PC-3 (cell line): ENCODE data around the gene UNC13D.
A peak's percentile ranks its signal among the peaks of the same experiment; 100 is the strongest.

Experiments
- EZH2 ChIP-seq: fragments of 300-600 bp; sonication (generic); IDR thresholded peaks from one replicate; pipeline ENCODE4 v1.6.1; 2017; ENCODE audit warnings: antibody characterized with exemption, mild to moderate bottlenecking, low read length; ENCODE audit not compliant: unreplicated experiment
- EZH2phosphoT487 ChIP-seq: fragments of 300-600 bp; sonication (generic); IDR thresholded peaks from 2 replicates; pipeline ENCODE4 v1.6.1; 2018; ENCODE audit warnings: mild to moderate bottlenecking, antibody characterized with exemption, low read length, borderline replicate concordance
- TF ChIP-seq, protein P1 (sequence below): fragments of 300-600 bp; sonication (generic); conservative IDR thresholded peaks from 2 replicates; pipeline ENCODE4 v1.5.1; 2017; ENCODE audit warnings: antibody characterized with exemption, low read depth, mild to moderate bottlenecking, low read length

DNA sequence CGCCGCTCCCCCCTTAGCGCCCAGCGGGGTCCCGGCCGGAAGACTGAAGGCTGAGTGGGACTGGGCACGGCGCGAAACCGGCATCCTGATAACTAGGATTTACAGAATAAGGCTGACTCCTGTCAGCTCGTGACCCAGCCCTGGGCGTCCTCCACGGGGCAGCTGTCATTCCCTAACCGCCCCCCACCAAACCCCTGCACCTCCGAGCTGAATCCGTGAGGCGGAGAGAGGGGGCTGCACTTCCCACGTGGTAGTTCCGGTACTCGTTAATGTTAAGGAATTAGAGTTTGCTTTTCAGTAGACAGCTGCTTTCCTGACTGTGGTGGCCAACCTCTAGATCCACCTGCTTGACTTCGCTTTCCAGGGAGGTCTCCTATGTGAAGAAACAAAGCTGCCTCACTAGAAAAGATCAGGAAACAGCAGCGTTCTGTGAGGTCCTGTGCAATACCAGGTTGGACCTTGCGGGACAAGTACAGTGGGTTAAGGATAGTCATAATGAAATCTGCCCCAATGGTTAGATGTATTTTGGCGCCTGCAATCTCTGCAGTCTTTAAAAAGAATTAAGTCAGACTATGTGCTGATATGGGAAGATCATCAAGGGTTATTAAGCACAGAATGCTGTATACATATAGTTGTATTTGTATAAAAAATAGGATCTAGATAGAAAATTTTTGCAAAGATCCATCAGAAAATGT, 12.0 kb upstream of the UNC13D start:
- TF ChIP-seq EZH2 (no peak), EZH2phosphoT487 (no peak)
- TF ChIP-seq, protein P1, sequence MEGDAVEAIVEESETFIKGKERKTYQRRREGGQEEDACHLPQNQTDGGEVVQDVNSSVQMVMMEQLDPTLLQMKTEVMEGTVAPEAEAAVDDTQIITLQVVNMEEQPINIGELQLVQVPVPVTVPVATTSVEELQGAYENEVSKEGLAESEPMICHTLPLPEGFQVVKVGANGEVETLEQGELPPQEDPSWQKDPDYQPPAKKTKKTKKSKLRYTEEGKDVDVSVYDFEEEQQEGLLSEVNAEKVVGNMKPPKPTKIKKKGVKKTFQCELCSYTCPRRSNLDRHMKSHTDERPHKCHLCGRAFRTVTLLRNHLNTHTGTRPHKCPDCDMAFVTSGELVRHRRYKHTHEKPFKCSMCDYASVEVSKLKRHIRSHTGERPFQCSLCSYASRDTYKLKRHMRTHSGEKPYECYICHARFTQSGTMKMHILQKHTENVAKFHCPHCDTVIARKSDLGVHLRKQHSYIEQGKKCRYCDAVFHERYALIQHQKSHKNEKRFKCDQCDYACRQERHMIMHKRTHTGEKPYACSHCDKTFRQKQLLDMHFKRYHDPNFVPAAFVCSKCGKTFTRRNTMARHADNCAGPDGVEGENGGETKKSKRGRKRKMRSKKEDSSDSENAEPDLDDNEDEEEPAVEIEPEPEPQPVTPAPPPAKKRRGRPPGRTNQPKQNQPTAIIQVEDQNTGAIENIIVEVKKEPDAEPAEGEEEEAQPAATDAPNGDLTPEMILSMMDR: peak; percentile 51; the same call in 1 of the 2 replicates
